SU-DHL-6 (cell line): ENCODE data around the gene PQBP1.

Source experiments
- H2AFZ ChIP-seq: fragments of 200-600 bp; sonication (generic); 2 replicates; pipeline ENCODE4 v1.6.1; 2014; ENCODE audit warnings: low read depth, mild to moderate bottlenecking, moderate library complexity, mixed read lengths, antibody characterized with exemption, low read length; ENCODE audit not compliant: severe bottlenecking
- H3F3A ChIP-seq: fragments of 200-600 bp; shearing (Covaris generic); 2 replicates; pipeline ENCODE4 v1.6.0; 2016; ENCODE audit warnings: antibody characterized with exemption, mild to moderate bottlenecking; ENCODE audit not compliant: insufficient read depth
- H3K27ac ChIP-seq: fragments of 200-600 bp; sonication (generic); 2 replicates; pipeline ENCODE4 v1.5.1; 2016; ENCODE audit warnings: low read depth, mild to moderate bottlenecking, low read length, moderate library complexity, mixed read lengths
- H3K27me3 ChIP-seq: fragments of 200-600 bp; sonication (generic), shearing (Covaris generic); 2 replicates; pipeline ENCODE4 v1.6.0; 2014; ENCODE audit warnings: mild to moderate bottlenecking, low read length
- H3K36me3 ChIP-seq: fragments of 200-600 bp; sonication (generic); 2 replicates; pipeline ENCODE4 v1.6.1; 2014; ENCODE audit warnings: mild to moderate bottlenecking, low read length, mixed read lengths
- H3K4me2 ChIP-seq: fragments of 300-600, 200-600 bp; shearing (Covaris generic), sonication (generic); 2 replicates; pipeline ENCODE4 v1.6.0; 2014; ENCODE audit warnings: low read length, low read depth, mild to moderate bottlenecking; ENCODE audit not compliant: poor library complexity, severe bottlenecking
- H3K4me3 ChIP-seq: fragments of 200-600 bp; sonication (generic); 2 replicates; pipeline ENCODE4 v1.5.1; 2014; ENCODE audit warnings: antibody characterized with exemption, low read length, mild to moderate bottlenecking, mixed read lengths; ENCODE audit not compliant: insufficient read depth, poor library complexity, severe bottlenecking
- H3K79me2 ChIP-seq: fragments of 200-600 bp; sonication (generic); 2 replicates; pipeline ENCODE4 v1.6.1; 2014; ENCODE audit warnings: mild to moderate bottlenecking, low read length, moderate library complexity; ENCODE audit not compliant: insufficient read depth
- H3K9ac ChIP-seq: fragments of 200-600 bp; sonication (generic); 2 replicates; pipeline ENCODE4 v1.7.0; 2014; ENCODE audit warnings: mild to moderate bottlenecking, low read length
- H3K9me2 ChIP-seq: fragments of 200-600 bp; sonication (generic); replicated peaks from 2 replicates; pipeline ENCODE4 v1.6.1; 2014; ENCODE audit warnings: low read length; ENCODE audit not compliant: insufficient read depth
- H3K9me3 ChIP-seq: fragments of 200-600 bp; sonication (generic); 2 replicates; pipeline ENCODE4 v1.6.1; 2014; ENCODE audit warnings: low read length, mixed read lengths; ENCODE audit not compliant: insufficient read depth
- H4K20me1 ChIP-seq: fragments of 200-600 bp; sonication (generic); 2 replicates; pipeline ENCODE4 v1.6.1; 2014; ENCODE audit warnings: low read depth, mild to moderate bottlenecking, antibody characterized with exemption, low read length, moderate library complexity, mixed read lengths
- EZH2phosphoT487 ChIP-seq: fragments of 200-600 bp; sonication (generic), shearing (Covaris generic); conservative IDR thresholded peaks from 2 replicates; pipeline ENCODE4 v1.6.1; 2018; ENCODE audit warnings: mild to moderate bottlenecking, antibody characterized with exemption, low read length, moderate library complexity, mixed read lengths
- TF ChIP-seq, protein P1 (sequence below): fragments of 200-600 bp; sonication (generic); IDR thresholded peaks from one replicate; pipeline ENCODE4 v1.5.1; 2017; ENCODE audit warnings: antibody characterized with exemption, mild to moderate bottlenecking, low read length, moderate library complexity; ENCODE audit not compliant: insufficient read depth, poor library complexity, severe bottlenecking

Gene PQBP1

DNA sequence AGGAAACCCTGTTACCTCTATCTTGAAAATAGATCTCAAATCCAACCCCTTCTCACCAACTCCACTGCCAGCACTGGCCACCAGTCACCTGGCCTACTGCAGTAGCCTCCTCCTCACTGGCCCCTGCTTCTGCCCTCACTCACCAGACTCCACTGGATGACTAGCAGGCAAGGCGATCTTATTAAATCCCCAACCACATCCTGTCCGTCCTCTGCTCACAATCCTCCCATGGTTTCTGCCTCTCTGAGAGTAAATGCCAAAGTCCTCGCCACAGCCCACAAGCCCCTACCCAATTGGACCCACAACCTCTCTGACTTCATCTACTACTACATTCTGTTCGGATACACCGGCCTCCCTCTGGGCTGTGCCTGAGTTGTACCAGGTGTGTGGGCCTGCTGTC lies 26.5 kb downstream of the PQBP1 start:
- H4K20me1 ChIP-seq = no peaks in the 10 kb centered on the region
- H3K27ac ChIP-seq = no peak overlapping the region
- no peak overlapping the region for H3K4me2 ChIP-seq
- no peaks in the 10 kb centered on the region for H3K79me2 ChIP-seq
- H3K36me3 ChIP-seq = no peaks in the 10 kb centered on the region
- H2AFZ ChIP-seq = no peak overlapping the region
- H3K4me3 ChIP-seq = no peak overlapping the region
- H3K27me3 ChIP-seq = no peaks in the 10 kb centered on the region
- no peaks in the 10 kb centered on the region for H3K9me3 ChIP-seq
- H3K9ac ChIP-seq = no peak overlapping the region
- TF ChIP-seq EZH2phosphoT487 = no peak
- TF ChIP-seq, protein P1, sequence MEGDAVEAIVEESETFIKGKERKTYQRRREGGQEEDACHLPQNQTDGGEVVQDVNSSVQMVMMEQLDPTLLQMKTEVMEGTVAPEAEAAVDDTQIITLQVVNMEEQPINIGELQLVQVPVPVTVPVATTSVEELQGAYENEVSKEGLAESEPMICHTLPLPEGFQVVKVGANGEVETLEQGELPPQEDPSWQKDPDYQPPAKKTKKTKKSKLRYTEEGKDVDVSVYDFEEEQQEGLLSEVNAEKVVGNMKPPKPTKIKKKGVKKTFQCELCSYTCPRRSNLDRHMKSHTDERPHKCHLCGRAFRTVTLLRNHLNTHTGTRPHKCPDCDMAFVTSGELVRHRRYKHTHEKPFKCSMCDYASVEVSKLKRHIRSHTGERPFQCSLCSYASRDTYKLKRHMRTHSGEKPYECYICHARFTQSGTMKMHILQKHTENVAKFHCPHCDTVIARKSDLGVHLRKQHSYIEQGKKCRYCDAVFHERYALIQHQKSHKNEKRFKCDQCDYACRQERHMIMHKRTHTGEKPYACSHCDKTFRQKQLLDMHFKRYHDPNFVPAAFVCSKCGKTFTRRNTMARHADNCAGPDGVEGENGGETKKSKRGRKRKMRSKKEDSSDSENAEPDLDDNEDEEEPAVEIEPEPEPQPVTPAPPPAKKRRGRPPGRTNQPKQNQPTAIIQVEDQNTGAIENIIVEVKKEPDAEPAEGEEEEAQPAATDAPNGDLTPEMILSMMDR = no peak
- peaks cover 14% of the 10 kb centered on the region for H3F3A ChIP-seq
- no peaks in the 10 kb centered on the region for H3K9me2 ChIP-seq

DNA sequence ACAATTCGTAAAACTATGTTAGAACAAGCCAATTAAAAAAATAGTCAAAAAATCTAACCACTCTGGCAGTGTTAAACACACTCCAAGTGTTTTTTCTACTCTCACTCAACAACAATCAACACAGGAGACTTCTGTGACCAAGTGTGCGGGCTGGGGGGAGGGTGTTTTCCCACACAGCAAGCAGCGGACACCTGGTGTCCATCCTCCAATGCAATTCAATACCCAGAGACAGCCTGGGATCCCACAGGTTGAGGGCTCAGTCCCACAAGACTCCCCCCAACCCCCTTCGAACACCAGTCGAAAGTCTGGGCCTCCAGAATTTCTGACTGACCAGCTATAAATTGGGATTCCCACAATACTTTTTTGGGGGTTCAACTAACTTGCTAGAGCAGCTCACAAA lies 29.4 kb downstream of the PQBP1 start:
- H3K9me2 ChIP-seq = no peaks in the 10 kb centered on the region
- no peak overlapping the region for H3K27ac ChIP-seq
- no peak overlapping the region for H2AFZ ChIP-seq
- TF ChIP-seq, protein P1 = no peak
- no peak for TF ChIP-seq EZH2phosphoT487
- no peak overlapping the region for H3K9ac ChIP-seq
- no peaks in the 10 kb centered on the region for H3K9me3 ChIP-seq
- H3F3A ChIP-seq = no peaks in the 10 kb centered on the region
- no peaks in the 10 kb centered on the region for H3K79me2 ChIP-seq
- no peaks in the 10 kb centered on the region for H3K27me3 ChIP-seq
- no peaks in the 10 kb centered on the region for H4K20me1 ChIP-seq
- H3K4me3 ChIP-seq = no peak overlapping the region
- H3K36me3 ChIP-seq = no peaks in the 10 kb centered on the region
- no peak overlapping the region for H3K4me2 ChIP-seq

DNA sequence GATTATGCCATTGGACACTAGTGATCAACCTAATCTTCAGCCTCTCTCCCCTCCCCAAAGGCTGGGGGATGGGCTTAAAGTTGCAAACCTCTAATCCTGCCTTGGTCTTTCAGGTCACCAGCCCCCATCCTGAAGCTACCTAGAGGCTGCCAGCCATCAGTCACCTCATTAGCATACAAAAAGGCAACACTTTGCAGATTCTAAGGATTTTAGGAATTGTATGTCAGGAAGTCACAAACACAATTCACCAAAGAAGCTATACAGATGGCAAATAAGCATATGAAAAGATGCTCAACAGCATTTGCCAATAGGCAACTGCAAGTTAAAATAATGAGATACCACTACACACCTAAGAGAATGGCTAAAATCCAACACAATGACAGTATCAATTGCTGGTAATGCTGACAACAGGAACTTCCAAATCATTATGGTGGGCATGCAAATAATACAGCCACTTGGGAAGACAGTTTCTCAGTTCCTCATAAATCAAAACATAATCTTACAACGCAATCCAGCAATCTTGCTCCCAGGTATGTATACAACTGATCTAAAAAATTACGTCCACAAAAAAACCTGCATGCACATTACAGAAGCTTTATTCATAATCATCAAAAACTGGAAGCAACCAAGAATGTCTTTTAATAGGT lies 30.1 kb downstream of the PQBP1 start:
- no peak overlapping the region for H3K4me3 ChIP-seq
- no peaks in the 10 kb centered on the region for H3K27me3 ChIP-seq
- H3K9ac ChIP-seq = no peak overlapping the region
- H4K20me1 ChIP-seq = no peaks in the 10 kb centered on the region
- H3K36me3 ChIP-seq = no peaks in the 10 kb centered on the region
- TF ChIP-seq, protein P1 = no peak
- no peak for TF ChIP-seq EZH2phosphoT487
- no peak overlapping the region for H3K4me2 ChIP-seq
- H2AFZ ChIP-seq = no peak overlapping the region
- no peaks in the 10 kb centered on the region for H3K9me3 ChIP-seq
- H3K27ac ChIP-seq = no peak overlapping the region
- no peaks in the 10 kb centered on the region for H3K79me2 ChIP-seq
- no peaks in the 10 kb centered on the region for H3K9me2 ChIP-seq
- no peaks in the 10 kb centered on the region for H3F3A ChIP-seq
